ENCODE data around the gene GPC1. TPM values are rescaled to one million over a fixed set of nuclear protein-coding genes. Genes with fewer than 3 reads are reported as not detected.

GPC1 gene
- total and polyA plus RNA-seq, 2 of the 13 experiments (the other 11 are each of a cell fraction or from before 2014, with no cell fraction given) = 4.0 to 5.5 TPM

DNA sequence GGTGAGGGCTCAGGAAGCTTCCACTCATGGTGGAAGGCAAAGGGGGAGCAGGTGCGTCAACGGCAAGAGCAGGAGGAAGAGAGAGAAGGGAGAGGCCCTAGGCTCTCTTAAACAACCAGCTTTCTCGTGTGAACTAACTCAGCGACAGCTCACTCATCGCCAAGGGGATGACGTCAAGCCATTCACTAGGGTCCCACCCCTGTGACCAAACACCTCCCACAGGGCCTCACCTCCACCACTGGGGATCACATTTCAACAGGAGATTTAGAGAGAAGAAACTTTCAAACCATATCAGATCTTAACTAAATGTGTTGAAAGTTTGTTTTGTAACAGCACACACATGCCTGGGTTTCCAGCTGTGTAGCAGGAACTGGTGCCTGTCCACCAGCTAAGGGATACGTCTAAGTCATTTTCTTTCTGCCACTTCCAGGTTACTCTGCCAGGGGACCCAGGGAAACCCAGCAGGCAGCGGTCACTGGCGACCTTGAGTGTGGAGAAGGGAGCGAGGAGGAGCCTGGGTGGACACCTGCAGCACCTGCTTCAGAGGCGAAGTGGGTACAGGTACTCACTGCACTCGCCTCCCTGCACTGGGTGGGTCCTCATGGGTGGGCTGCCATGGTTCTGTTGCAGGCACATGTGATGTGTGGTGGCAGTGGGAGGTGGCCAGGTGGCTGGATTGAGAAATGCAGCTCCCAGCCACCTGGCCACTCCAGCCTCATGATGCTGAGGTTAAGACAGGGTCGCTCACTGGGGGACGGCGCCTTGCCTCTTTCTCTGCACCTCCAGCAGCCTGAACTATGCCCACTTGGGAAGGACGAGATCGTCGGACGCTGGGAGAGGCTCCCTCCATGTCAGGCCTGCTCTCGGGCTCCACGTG is 8.4 kb upstream of the GPC1 start (continued):
- TF ChIP-seq, protein P1, sequence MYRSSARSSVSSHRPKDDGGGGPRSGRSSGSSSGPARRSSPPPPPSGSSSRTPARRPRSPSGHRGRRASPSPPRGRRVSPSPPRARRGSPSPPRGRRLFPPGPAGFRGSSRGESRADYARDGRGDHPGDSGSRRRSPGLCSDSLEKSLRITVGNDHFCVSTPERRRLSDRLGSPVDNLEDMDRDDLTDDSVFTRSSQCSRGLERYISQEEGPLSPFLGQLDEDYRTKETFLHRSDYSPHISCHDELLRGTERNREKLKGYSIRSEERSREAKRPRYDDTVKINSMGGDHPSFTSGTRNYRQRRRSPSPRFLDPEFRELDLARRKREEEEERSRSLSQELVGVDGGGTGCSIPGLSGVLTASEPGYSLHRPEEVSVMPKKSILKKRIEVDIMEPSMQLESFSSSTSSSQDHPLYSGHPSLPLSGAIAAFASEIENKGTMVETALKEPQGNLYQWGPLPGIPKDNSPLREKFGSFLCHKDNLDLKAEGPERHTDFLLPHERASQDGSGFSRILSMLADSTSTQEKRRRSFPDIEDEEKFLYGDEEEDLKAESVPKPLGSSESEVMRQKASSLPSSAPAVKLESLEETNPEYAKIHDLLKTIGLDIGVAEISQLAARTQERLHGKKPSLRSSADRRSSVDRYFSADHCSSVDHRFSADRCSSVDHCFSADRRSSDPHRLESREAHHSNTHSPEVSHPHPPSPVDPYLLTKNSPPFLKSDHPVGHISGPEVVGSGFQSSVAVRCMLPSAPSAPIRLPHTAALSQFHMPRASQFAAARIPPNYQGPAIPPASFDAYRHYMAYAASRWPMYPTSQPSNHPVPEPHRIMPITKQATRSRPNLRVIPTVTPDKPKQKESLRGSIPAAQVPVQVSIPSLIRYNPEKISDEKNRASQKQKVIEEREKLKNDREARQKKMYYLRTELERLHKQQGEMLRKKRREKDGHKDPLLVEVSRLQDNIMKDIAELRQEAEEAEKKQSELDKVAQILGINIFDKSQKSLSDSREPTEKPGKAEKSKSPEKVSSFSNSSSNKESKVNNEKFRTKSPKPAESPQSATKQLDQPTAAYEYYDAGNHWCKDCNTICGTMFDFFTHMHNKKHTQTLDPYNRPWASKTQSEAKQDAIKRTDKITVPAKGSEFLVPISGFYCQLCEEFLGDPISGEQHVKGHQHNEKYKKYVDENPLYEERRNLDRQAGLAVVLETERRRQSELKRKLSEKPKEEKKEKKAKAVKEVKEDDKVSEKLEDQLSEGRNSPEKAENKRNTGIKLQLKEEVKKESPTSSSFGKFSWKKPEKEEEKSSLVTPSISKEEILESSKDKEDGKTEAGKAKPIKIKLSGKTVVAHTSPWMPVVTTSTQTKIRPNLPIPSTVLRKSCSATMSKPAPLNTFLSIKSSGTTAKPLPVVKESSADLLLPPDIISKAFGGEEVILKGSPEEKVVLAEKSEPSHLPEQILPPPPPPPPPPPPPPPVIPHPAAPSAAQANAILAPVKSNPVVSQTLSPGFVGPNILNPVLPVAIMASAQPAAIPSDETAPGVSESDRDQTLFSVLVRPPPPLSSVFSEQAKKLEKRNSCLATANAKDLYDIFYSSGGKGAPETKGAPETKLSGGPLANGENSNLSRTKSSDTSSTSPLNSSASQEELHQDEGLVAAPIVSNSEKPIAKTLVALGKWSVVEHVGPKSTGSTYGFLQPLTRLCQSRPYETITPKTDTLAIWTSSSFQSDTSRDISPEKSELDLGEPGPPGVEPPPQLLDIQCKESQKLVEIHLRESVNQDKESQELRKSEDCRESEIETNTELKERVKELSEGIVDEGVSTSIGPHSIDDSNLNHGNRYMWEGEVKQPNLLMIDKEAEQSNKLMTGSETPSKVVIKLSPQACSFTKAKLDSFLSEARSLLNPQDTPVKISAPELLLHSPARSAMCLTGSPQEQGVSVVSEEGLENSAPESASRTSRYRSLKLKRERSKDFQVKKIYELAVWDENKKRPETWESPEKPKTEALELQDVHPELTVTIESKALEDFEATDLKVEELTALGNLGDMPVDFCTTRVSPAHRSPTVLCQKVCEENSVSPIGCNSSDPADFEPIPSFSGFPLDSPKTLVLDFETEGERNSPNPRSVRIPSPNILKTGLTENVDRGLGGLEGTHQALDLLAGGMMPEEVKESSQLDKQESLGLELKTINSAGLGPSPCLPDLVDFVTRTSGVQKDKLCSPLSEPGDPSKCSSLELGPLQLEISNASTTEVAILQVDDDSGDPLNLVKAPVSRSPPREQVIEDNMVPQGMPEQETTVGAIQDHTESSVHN (CRISPR knock-in tag; IDR thresholded peaks at IDR 0.05) = no peak
- TF ChIP-seq ZNF430 (CRISPR knock-in tag; IDR thresholded peaks at IDR 0.05) (no peak), ZNF747 (CRISPR knock-in tag; IDR thresholded peaks at IDR 0.05; ENCODE audit: borderline replicate concordance) (no peak), TP53 (CRISPR knock-in tag; conservative IDR thresholded peaks at IDR 0.05) (no peak)
